Measurements from ENCODE around the gene SLC19A1. TPM values are rescaled to one million over a fixed set of nuclear protein-coding genes. Genes with fewer than 3 reads are reported as not detected.

SLC19A1 gene
- total RNA-seq, 1 donor from 2014 or later = 28.2 TPM

- Mint-ChIP-seq H3K27ac (no peak overlapping the region), H3K36me3 (peaks cover 24% of the 10 kb centered on the region), H3K27me3 (no peaks in the 10 kb centered on the region), H3K4me3 (no peak overlapping the region), H3K9me3 (no peaks in the 10 kb centered on the region), H3K4me1 (ENCODE audit: unreplicated experiment) (peaks cover 11% of the 10 kb centered on the region)
- no peak for TF ChIP-seq CTCF (conservative IDR thresholded peaks at IDR 0.05)
- no peak for DNase-seq (ENCODE audit: extremely low spot score, unreplicated experiment)
Observed at GRCh38 chr21:45479691-45480675, 62.3 kb downstream of the SLC19A1 start.

GRCh38 chr21:45478816-45479669, 63.2 kb downstream of the SLC19A1 start:
- no peak overlapping the region for H3K27ac Mint-ChIP-seq
- peaks cover 22% of the 10 kb centered on the region for H3K36me3 Mint-ChIP-seq
- no peak for TF ChIP-seq CTCF (conservative IDR thresholded peaks at IDR 0.05)
- no peak for DNase-seq (ENCODE audit: extremely low spot score, unreplicated experiment)
- H3K9me3 Mint-ChIP-seq = no peaks in the 10 kb centered on the region
- peaks cover 11% of the 10 kb centered on the region for H3K4me1 Mint-ChIP-seq (ENCODE audit: unreplicated experiment)
- no peak overlapping the region for H3K4me3 Mint-ChIP-seq
- H3K27me3 Mint-ChIP-seq = no peaks in the 10 kb centered on the region

DNA sequence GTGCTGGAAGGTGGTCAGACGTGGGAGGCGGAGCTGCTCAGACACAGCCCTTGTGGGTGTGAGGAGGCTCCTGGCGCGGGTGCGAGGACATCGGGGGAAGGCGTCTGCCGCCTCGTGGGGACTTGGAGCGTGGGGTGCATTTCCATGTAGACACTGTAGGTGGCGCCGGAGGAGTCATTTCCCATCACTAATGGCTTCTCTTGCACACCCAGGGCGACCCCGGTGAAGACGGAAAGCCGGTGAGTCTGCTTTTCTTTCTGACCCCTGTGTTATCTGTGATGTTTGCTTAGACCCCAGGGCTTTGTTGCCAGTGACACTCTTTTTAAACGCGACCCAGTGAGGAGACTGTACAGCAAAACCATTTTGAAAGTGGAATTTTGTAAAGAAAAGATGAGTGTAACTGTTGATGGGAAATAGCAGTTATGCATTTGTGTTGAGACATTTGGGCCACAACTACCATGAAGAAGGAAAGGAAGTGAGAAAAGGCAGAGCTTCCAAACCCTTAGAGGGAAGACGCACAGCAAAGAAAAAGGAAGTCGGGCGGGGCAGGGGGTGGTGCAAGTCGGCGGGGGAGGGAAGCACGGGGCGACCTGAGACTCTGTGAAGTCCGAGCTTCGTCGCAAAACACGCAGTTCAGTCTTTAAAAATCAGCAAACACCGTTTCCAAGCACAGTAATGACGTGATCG, 64.0 kb downstream of the SLC19A1 start:
- no peak for DNase-seq (ENCODE audit: extremely low spot score, unreplicated experiment)
- no peaks in the 10 kb centered on the region for H3K9me3 Mint-ChIP-seq
- H3K4me1 Mint-ChIP-seq (ENCODE audit: unreplicated experiment) = peaks cover 11% of the 10 kb centered on the region
- H3K4me3 Mint-ChIP-seq = peak overlapping the region; percentile 7
- peaks cover 21% of the 10 kb centered on the region for H3K36me3 Mint-ChIP-seq
- H3K27me3 Mint-ChIP-seq = no peaks in the 10 kb centered on the region
- H3K27ac Mint-ChIP-seq = peak overlapping the region; percentile 57
- TF ChIP-seq CTCF (conservative IDR thresholded peaks at IDR 0.05) = peak; percentile 90

- H3K4me1 Mint-ChIP-seq (ENCODE audit: unreplicated experiment) = peaks cover 11% of the 10 kb centered on the region
- no peak for DNase-seq (ENCODE audit: extremely low spot score, unreplicated experiment)
- H3K36me3 Mint-ChIP-seq = peaks cover 21% of the 10 kb centered on the region
- peak overlapping the region; percentile 7 for H3K4me3 Mint-ChIP-seq
- H3K27ac Mint-ChIP-seq = peak overlapping the region; percentile 57
- no peaks in the 10 kb centered on the region for H3K27me3 Mint-ChIP-seq
- H3K9me3 Mint-ChIP-seq = no peaks in the 10 kb centered on the region
- TF ChIP-seq CTCF (conservative IDR thresholded peaks at IDR 0.05) = no peak
Observed at GRCh38 chr21:45477176-45478114, 64.8 kb downstream of the SLC19A1 start.
